Measurements from ENCODE around the gene GZMB.

- TF ChIP-seq CTCF (IDR thresholded peaks at IDR 0.05; ENCODE audit: poor library complexity), result no peak
- TF ChIP-seq EZH2phosphoT487 (IDR thresholded peaks at IDR 0.05; ENCODE audit: low read depth, severe bottlenecking, unreplicated experiment), result no peak
- no peak for TF ChIP-seq EZH2 (IDR thresholded peaks at IDR 0.05; ENCODE audit: borderline replicate concordance)
These were observed 2.1 kb downstream of the GZMB start for GRCh38 chr14:24631749-24632335.

Measured in hepatocyte (in vitro differentiated cells).